Pancreas (tissue), 10 donors: ENCODE data around the gene BET1. TPM values are rescaled to one million over a fixed set of nuclear protein-coding genes. Genes with fewer than 3 reads are reported as not detected.

Experiments used
- ATAC-seq, 4 donors: fragments of 200-7000 bp; cut with Tn5 transposase; one replicate each; pipeline versions ENCODE4 v1.8.0 to v1.9.1; 2020; ENCODE audit warnings: mild to moderate bottlenecking in 4 of 4, moderate library complexity in 4 of 4
- DNase-seq, 6 donors: peaks; one replicate each; pipeline ENCODE4 v3.0.0-alpha.2; 2020
- FAIRE-seq: peaks from 2 replicates; lab custom pipeline; 2012; peaks lifted over from hg19 to GRCh38; lab: Jason Lieb, UNC
- H3K27ac ChIP-seq, 4 donors: fragments of 200-600 bp; sonication (generic); 1 replicate in 3 of 4; 2 replicates in 1 of 4; pipeline versions ENCODE4 v1.5.0 to v1.8.0; 2020
- H3K27me3 ChIP-seq, 4 donors: fragments of 200-600 bp; one replicate each; pipeline ENCODE4 v1.8.0; 2021
- H3K36me3 ChIP-seq, 3 donors: fragments of 200-600 bp; sonication (generic) in 1 of 3; one replicate each; pipeline versions ENCODE4 v1.5.0 to v1.8.0; 2020 to 2021
- H3K4me1 ChIP-seq, 3 donors: fragments of 200-600 bp; one replicate each; pipeline ENCODE4 v1.8.0; 2021
- H3K4me3 ChIP-seq, 4 donors: fragments of 200-600 bp; sonication (generic) in 2 of 4; one replicate each; pipeline versions ENCODE4 v1.5.0 to v1.8.0; 2020 to 2021
- H3K9me3 ChIP-seq, 4 donors: fragments of 200-600 bp; one replicate each; pipeline ENCODE4 v1.8.0; 2021
- WGBS, 2 donors: extraction: QIAGEN DNeasy Blood & Tissue Kit; methylation state at CpG; one replicate each; pipeline ENCODE4 v1.1.7; 2013; 5-methylcytosine and 5-hydroxymethylcytosine counted together
- intact Hi-C, 3 donors: fragments of 100-400 bp; cut with DNase I; formaldehyde crosslinking; loops; one replicate each; pipeline versions ENCODE4 v1.11.1 to v1.14.2; 2022
- polyA plus RNA-seq, 2 donors: library from polyadenylated mRNA; stranded (reverse); fragments of 200-250 nt; gene quantifications; one replicate each; pipeline ENCODE4 v1.2.3, GENCODE V29; 2013
- total RNA-seq, 6 donors: library from RNA; stranded (reverse); fragmentation: NEBNext Ultra II Directional in 4 of 6; extraction: Animal tissue kit (Norgen Biotek cat#: 25700) in 4 of 6; gene quantifications; one replicate each; pipeline versions ENCODE4 v1.2.1 to v1.2.4, GENCODE V29; 2021 to 2023
- TF ChIP-seq, protein P1 (sequence below), 4 donors: fragments of 200-600 bp; sonication (generic) in 3 of 4; IDR thresholded peaks; one replicate each; pipeline versions ENCODE4 v1.5.0 to v1.8.0; 2021; ENCODE audit warnings: antibody characterized with exemption in 4 of 4
- donor health status: healthy with polysubstance abuse.
- donor health status: DM: no; HTN: no; CAD: no; lungs with moderate emphysema.
- donor health status: DM: no; HTN: no; CAD: no.
- donor health status: control.
- donor health status: control.
- donor health status: Bipolar disorder and iron deficiency.
- donor health status: DM: yes; HTN: yes; CAD: no.
- donor health status: DM: no; HTN: no; CAD: no.
- donor health status: DM: no; HTN: no; CAD: no.
- donor health status: DM: yes; HTN: yes; CAD: no.

BET1 gene
- total and polyA plus RNA-seq, 8 donors, result 13.8 to 24.6 (median 18.1) TPM

DNA sequence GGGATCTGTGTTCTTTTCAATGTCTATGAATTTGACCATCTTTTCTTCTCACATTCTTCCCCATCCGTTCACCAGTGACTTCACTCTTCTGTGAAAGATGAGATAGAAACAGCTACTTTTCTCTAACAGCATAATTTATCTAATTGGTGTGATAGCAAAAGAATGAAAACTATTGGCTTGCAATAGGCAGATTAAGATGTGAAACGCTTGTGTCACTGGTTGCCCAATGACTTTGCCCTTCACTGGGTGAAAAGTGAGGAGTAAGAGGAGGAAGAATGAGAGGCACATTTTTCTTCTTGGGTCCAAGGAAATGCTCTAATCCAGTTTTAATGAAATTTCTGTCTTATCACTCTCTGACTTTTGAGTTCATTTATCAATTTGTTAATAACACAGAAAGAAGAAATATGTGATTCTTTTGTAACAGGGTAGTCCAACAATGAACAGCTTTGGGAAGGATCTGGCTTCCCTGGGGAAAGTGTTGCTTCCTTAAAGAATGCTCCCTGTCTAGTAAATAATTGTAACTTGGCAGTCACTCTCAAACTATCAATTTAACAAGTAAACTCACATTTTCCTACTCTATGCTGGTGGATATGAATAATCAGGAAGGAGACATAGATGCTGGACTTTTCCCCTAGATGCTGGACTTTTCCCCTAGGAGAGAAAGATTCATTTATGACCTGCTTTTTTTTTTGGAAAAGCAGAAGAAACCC lies 35.1 kb downstream of the BET1 start:
- FAIRE-seq (no peak), DNase-seq (no peak), ATAC-seq (no peak)
- no peak overlapping the region for H3K4me3 ChIP-seq
- WGBS, 2 donors, result 78 to 80% methylated on average over 2 of the region's 2 CpGs
- no peaks in the 10 kb centered on the region for H3K27me3 ChIP-seq
- no peaks in the 10 kb centered on the region for H3K36me3 ChIP-seq
- no peak overlapping the region for H3K27ac ChIP-seq
- intact Hi-C loops, result no loop called here
- TF ChIP-seq, protein P1, sequence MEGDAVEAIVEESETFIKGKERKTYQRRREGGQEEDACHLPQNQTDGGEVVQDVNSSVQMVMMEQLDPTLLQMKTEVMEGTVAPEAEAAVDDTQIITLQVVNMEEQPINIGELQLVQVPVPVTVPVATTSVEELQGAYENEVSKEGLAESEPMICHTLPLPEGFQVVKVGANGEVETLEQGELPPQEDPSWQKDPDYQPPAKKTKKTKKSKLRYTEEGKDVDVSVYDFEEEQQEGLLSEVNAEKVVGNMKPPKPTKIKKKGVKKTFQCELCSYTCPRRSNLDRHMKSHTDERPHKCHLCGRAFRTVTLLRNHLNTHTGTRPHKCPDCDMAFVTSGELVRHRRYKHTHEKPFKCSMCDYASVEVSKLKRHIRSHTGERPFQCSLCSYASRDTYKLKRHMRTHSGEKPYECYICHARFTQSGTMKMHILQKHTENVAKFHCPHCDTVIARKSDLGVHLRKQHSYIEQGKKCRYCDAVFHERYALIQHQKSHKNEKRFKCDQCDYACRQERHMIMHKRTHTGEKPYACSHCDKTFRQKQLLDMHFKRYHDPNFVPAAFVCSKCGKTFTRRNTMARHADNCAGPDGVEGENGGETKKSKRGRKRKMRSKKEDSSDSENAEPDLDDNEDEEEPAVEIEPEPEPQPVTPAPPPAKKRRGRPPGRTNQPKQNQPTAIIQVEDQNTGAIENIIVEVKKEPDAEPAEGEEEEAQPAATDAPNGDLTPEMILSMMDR (IDR thresholded peaks at IDR 0.05), result no peak
- H3K4me1 ChIP-seq, result no peaks in the 10 kb centered on the region
- no peaks in the 10 kb centered on the region for H3K9me3 ChIP-seq

DNA sequence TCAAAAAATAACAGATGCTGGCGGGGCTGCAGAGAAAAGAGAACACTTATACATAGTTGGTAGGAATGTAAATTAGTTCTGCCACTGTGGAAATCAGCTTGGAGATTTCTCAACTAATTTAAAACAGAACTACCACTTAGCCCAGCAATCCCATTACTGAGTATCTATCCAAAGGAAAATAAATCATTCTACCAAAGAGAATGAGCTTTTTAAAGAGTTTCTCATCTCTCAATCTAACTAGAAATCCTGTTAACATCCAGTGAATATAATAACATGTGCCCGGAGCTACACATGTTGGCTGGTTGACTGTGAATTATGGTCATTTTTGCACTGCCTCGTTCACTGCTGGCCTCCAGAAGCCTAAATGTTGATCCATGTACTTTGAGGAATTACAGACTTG lies 39.3 kb downstream of the BET1 start:
- ATAC-seq (no peak), DNase-seq (no peak)
- intact Hi-C loops, result no loop called here

DNA sequence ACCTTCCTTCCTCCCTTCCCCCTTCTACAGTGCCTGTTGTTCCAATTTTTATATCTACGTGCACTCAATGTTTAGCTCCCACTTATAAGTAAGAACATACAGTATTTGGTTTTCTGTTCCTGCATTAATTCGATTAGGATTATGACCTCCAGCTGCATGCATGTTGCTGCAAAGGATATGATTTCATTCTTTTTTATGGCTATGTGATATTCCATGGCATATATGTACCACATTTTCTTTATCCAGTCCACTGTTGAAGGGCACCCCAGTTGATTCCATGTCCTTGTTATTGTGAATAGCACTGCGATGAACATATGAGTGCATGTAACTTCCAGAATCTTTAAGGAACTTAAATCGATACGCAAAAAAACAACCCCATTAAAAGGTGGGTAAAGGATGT lies 39.9 kb downstream of the BET1 start:
- Histone ChIP-seq H3K4me1 (no peaks in the 10 kb centered on the region), H3K4me3 (no peak overlapping the region), H3K9me3 (no peaks in the 10 kb centered on the region), H3K27me3 (no peaks in the 10 kb centered on the region), H3K27ac (no peak overlapping the region), H3K36me3 (no peaks in the 10 kb centered on the region)
- 90 to 92% methylated on average over 5 of the region's 5 CpGs for WGBS, 2 donors
- TF ChIP-seq, protein P1 (IDR thresholded peaks at IDR 0.05), result no peak
- DNase-seq (no peak), ATAC-seq (no peak), FAIRE-seq (no peak)
- intact Hi-C loops, result no loop called here

More for the DNA sequence above, 39.3 kb downstream of the BET1 start:
- Histone ChIP-seq H3K36me3 (no peaks in the 10 kb centered on the region), H3K9me3 (no peaks in the 10 kb centered on the region), H3K4me1 (no peaks in the 10 kb centered on the region), H3K27me3 (no peaks in the 10 kb centered on the region), H3K4me3 (no peak overlapping the region), H3K27ac (no peak overlapping the region)
- TF ChIP-seq, protein P1 (IDR thresholded peaks at IDR 0.05), result no peak
- FAIRE-seq, result no peak
- 88 to 96% methylated on average over 3 of the region's 3 CpGs for WGBS, 2 donors

DNA sequence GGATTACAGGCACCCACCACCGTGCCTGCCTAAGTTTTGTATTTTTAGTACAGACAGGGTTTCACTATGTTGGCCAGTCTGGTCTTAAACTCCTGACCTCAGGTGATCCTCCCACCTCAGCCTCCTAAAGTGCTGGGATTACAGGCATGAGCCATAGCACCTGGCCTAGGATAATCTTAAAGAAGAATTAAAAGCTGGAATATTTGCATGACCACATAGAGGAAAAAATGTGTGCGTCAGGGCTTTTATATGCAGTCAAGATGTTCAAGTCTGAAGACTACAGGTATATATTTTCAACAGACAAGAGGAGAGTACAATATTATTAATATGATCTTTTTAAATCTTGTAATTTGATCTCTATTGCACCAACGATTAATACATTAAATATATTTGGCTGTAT lies 43.2 kb downstream of the BET1 start:
- ATAC-seq, result no peak
- Histone ChIP-seq H3K27me3 (no peaks in the 10 kb centered on the region), H3K9me3 (no peaks in the 10 kb centered on the region), H3K36me3 (no peaks in the 10 kb centered on the region), H3K4me3 (no peak overlapping the region), H3K4me1 (no peaks in the 10 kb centered on the region), H3K27ac (no peak overlapping the region)
- intact Hi-C loops, result no loop called here
- FAIRE-seq, result no peak
- TF ChIP-seq, protein P1 (IDR thresholded peaks at IDR 0.05), result no peak
- DNase-seq, result no peak
- 82 to 94% methylated on average over 3 of the region's 3 CpGs for WGBS, 2 donors

DNA sequence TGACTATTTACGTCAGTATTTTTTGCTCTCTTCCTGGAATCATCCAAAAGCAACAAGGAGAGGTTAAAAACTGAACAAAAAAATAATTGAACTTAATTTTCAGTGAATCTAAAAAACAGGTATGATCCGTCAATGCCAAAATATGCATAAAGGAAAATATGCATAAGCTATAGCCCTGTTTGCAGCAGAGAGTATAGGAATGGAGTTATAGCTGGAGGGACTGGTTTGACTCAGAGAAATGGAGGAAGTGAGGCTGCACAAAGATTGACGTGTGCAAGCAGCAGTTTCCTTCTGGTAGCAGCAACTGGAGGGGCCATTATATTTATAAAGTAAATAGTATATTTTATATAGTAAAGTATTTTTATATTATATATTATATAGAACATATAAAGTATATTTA lies 45.5 kb downstream of the BET1 start:
- ATAC-seq (no peak), FAIRE-seq (no peak), DNase-seq (no peak)
- TF ChIP-seq, protein P1 (IDR thresholded peaks at IDR 0.05), result no peak
- Histone ChIP-seq H3K36me3 (no peaks in the 10 kb centered on the region), H3K4me3 (no peak overlapping the region), H3K9me3 (no peaks in the 10 kb centered on the region), H3K27me3 (no peaks in the 10 kb centered on the region), H3K4me1 (no peaks in the 10 kb centered on the region), H3K27ac (no peak overlapping the region)
- intact Hi-C loops, result no loop called here
- WGBS, 2 donors, result 88 to 95% methylated on average over 3 of the region's 3 CpGs
